HG03060 (cell line): ENCODE results near the gene GTPBP10.
A peak's percentile ranks its signal among the peaks of the same experiment; 100 is the strongest.
"Not testable (repeated sequence)": the region's sequence is repeated elsewhere in the genome, so short reads cannot be mapped to it uniquely, and the experiment has no call there.

Experiments used
- ATAC-seq: cut with Tn5 transposase; IDR thresholded peaks from one replicate; pipeline ENCODE4 v1.9.1; 2021; ENCODE audit warnings: low read depth, moderate number of reproducible peaks; ENCODE audit not compliant: unreplicated experiment

GTPBP10 gene

GRCh38 chr7:90346336-90347125 is at the start of gene GTPBP10:
TSS of gene GTPBP10 (plus strand) at chr7:90346716. CDS start at chr7:90346742, 26 bp downstream.
- peak; percentile 94 for ATAC-seq

- peak; percentile 75 for ATAC-seq
Measured at GRCh38 chr7:90298145-90299038, 48.1 kb upstream of the GTPBP10 start.

GRCh38 chr7:90303241-90303640 is 43.3 kb upstream of the GTPBP10 start:
- no peak for ATAC-seq

- ATAC-seq, result no peak
Measured at GRCh38 chr7:90309872-90310271, 36.6 kb upstream of the GTPBP10 start.

DNA sequence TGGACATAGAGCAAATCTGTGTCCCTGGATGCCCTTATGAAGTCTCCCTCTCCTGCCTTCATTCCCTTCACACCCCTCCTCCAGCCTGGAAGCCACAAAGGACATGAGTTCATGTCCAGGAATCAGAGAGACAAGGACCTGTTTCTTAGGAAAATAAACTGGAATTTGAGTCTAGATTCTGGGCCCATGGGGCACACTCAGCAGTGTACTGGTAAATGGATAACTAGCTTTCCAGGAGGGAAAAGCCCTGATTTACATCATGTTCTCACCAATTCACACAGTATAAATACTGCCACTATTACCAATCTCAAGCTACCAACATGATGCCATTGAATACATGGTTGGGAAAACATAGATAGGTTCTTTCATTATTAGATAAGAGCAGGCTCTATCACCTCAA is 35.3 kb upstream of the GTPBP10 start:
- ATAC-seq, result no peak

GRCh38 chr7:90312745-90313144 is 33.8 kb upstream of the GTPBP10 start:
- no peak for ATAC-seq

- ATAC-seq, result no peak
Measured at GRCh38 chr7:90313907-90314306, 32.6 kb upstream of the GTPBP10 start.

- no peak for ATAC-seq
Measured at GRCh38 chr7:90320014-90320413, 26.5 kb upstream of the GTPBP10 start.

DNA sequence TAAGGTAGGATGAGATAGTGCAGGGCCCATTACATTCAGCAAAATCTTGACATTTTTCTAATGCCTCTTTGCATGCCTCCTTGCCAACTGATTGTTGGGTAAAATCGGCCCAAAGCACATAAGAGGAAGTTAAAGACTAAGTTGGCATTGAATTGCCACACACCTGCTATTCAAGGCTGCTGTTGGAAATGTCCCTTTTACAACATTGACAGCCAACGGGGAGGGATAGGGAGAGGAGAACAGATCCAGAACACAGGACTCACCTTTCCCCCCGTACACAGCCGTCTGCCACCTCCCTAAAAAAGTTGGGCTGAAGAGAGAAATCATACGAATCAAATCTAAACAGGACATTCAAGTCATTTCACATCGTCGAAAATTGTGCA is 26.1 kb upstream of the GTPBP10 start:
- ATAC-seq, result no peak

- ATAC-seq, result no peak
Measured at GRCh38 chr7:90320801-90321494, 25.6 kb upstream of the GTPBP10 start, which contains the start of gene FAM237B. TSS of gene FAM237B (minus strand) at chr7:90321304. CDS start at chr7:90319748, 1,556 bp downstream.

DNA sequence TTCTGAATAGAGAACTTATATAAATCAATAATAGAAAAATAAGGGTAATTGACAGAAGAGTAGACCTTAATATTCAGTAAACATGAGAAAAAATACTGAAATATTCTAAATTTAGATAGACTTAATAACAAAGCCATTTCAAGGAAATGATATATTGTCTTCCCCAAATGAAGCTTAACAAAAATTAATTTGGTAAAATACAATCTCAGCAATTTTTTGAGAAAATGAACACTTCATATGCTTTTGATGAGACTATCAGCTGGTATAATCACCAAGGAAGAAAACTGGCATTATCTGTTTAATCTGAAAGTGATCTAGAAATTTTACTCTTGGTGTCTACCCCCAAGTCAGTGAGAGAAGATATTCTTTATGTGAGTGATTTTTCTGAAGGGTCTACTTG is 23.7 kb upstream of the GTPBP10 start:
- ATAC-seq, result no peak

DNA sequence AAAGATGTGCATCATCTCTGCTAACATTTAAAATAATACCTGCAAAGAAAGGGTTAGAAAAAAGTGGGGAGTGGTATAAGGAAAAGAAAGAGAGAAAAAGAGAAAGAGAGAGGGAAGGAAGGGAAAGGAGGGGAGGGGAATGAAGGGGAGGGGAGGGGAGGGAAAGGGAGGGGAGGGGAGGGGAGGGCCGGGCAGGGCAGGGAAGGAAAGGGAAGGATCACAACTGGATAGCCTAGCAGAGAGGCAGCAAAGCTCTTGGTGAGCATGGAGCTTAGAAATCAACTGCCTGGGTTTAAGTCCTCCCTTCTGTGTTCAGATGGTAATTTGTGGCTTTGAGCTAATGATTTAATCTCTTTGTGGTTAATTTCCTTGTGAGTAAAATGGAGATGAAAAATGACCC is 20.0 kb upstream of the GTPBP10 start:
- ATAC-seq, result no peak

DNA sequence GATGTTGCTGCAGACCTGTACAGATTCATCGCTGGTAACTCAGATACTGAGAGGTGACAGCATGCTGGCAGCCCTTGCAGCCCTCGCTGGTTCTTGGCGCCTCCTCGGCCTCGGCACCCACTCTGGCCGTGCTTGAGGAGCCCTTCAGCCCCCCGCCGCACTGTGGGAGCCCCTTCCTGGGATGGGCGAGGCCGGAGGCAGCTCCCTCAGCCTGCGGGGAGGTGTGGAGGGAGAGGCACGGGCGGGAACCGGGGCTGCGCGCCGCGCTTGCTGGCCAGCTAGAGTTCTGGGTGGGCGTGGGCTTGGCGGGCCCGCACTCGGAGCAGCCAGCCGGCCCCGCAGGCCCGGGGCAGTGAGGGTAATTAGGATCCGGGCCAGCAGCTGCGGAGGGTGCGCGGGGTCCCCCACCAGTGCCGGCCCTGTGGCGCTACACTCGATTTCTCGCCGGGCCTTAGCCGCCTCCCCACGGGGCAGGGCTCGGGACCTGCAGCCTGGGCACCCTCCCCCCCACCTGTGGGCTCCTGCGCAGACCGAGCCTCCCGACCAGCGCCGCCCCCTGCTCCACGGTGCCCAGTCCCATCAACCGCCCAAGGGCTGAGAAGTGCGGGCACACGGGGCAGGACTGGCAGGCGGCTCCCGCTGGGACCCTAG is 12.2 kb upstream of the GTPBP10 start:
- ATAC-seq, result no peak

- not testable (repeated sequence) for ATAC-seq
Measured at GRCh38 chr7:90334926-90335325, 11.6 kb upstream of the GTPBP10 start.

DNA sequence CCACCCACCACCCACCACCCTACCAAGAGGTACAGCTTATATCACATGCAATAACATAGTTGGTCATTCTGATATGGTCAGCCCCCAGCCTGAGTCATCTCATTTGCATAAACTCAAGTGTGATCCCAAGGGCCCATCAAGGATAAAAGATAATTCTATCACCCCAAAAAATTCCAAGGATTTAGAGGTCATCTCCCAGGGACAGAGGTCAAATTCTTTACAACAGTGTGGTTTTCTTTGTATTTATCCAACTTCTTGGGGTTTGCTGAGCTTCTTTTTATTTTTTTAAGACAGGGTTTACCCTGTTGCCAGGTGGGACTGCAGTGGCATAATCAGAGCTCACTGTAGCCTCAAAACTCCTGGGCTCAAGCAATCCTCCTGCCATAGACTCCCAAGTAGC is 9.4 kb upstream of the GTPBP10 start:
- no peak for ATAC-seq

GRCh38 chr7:90345016-90345415 is 1.5 kb upstream of the GTPBP10 start:
- ATAC-seq, result no peak

- ATAC-seq, result no peak
Measured at GRCh38 chr7:90345595-90346335, 751 bp upstream of the GTPBP10 start.

- no peak for ATAC-seq
Measured at GRCh38 chr7:90347759-90348158, 1.2 kb downstream of the GTPBP10 start.

- ATAC-seq, result no peak
Measured at GRCh38 chr7:90349305-90349704, 2.8 kb downstream of the GTPBP10 start.

DNA sequence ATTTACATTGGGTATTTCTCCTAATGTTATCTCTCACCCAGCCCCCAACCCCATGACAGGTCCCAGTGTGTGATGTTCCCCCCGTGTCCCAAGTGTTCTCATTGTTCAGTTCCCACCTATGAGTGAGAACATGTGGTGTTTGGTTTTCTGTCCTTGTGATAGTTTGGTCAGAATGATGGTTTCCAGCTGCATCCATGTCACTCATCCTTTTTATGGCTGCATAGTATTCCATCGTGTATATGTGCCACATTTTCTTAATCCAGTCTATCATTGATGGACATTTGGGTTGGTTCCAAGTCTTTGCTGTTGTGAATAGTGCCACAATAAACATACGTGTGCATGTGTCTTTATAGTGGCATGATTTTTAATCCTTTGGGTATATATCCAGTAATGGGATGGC is 3.5 kb downstream of the GTPBP10 start:
- not testable (repeated sequence) for ATAC-seq
